Suprapubic skin (tissue), 4 donors: ENCODE data around the gene RASSF4.

Source experiments
- CTCF ChIP-seq, 2 donors: fragments of 200-600 bp in 1 of 2; fragments of 450-650 bp in 1 of 2; sonication (generic) in 1 of 2; IDR thresholded peaks; one replicate each; pipeline ENCODE4 v1.5.1; 2016 to 2019; ENCODE audit warnings: antibody characterized with exemption in 2 of 2, mild to moderate bottlenecking in 1 of 2, moderate library complexity in 1 of 2
- EP300 ChIP-seq: sonication (generic); formaldehyde crosslinking; IDR thresholded peaks from one replicate; pipeline ENCODE4 v1.6.1; 2017; ENCODE audit warnings: antibody characterized with exemption
- POLR2A ChIP-seq, 2 donors: fragments of 450-650 bp; IDR thresholded peaks; one replicate each; pipeline ENCODE4 v1.6.1; 2017; ENCODE audit warnings: antibody characterized with exemption in 2 of 2, mild to moderate bottlenecking in 2 of 2, moderate library complexity in 2 of 2
- POLR2AphosphoS5 ChIP-seq, 3 donors: sonication (generic); formaldehyde crosslinking; IDR thresholded peaks; one replicate each; pipeline ENCODE4 v1.6.1; 2017; ENCODE audit warnings: antibody characterized with exemption in 3 of 3

- no peak for TF ChIP-seq CTCF (IDR thresholded peaks at IDR 0.05)
- TF ChIP-seq POLR2AphosphoS5 (IDR thresholded peaks at IDR 0.05), result no peak
- TF ChIP-seq EP300, result no peak
- no peak for TF ChIP-seq POLR2A (IDR thresholded peaks at IDR 0.05)
Observed at GRCh38 chr10:44947371-44948152, 12.0 kb upstream of the RASSF4 start.
